OCI-LY1 (cell line): ENCODE measurements around the gene WWOX.

Source experiments
- H2AFZ ChIP-seq: fragments of 200-600 bp; sonication (generic), shearing (Covaris generic); 2 replicates; pipeline ENCODE4 v1.6.0; 2014; ENCODE audit warnings: antibody characterized with exemption, mild to moderate bottlenecking, low read length
- H3F3A ChIP-seq: fragments of 200-600 bp; sonication (generic), shearing (Covaris generic); 2 replicates; pipeline ENCODE4 v1.6.0; 2014; ENCODE audit warnings: mild to moderate bottlenecking, antibody characterized with exemption, low read length, moderate library complexity; ENCODE audit not compliant: insufficient read depth
- H3K27ac ChIP-seq: fragments of 200-600 bp; sonication (generic); 2 replicates; pipeline ENCODE4 v1.5.1; 2014; ENCODE audit warnings: low read length, mixed run types, mild to moderate bottlenecking, low read depth; ENCODE audit not compliant: poor library complexity, severe bottlenecking
- H3K27me3 ChIP-seq: fragments of 200-600 bp; sonication (generic); 2 replicates; pipeline ENCODE4 v1.6.0; 2014; ENCODE audit warnings: antibody characterized with exemption, mild to moderate bottlenecking, low read length, moderate library complexity; ENCODE audit not compliant: insufficient read depth
- H3K36me3 ChIP-seq: fragments of 200-600 bp; sonication (generic); 2 replicates; pipeline ENCODE4 v1.6.1; 2014; ENCODE audit warnings: mild to moderate bottlenecking, antibody characterized with exemption, low read length, moderate library complexity, mixed read lengths; ENCODE audit not compliant: insufficient read depth
- H3K4me1 ChIP-seq: fragments of 200-600 bp; sonication (generic); 2 replicates; pipeline ENCODE4 v1.5.1; 2014; ENCODE audit warnings: mild to moderate bottlenecking, low read length, moderate library complexity; ENCODE audit not compliant: insufficient read depth, severe bottlenecking
- H3K4me2 ChIP-seq: fragments of 200-600 bp; sonication (generic), shearing (Covaris generic); 2 replicates; pipeline ENCODE4 v1.6.1; 2014; ENCODE audit warnings: low read length
- H3K4me3 ChIP-seq: fragments of 200-600 bp; sonication (generic); 2 replicates; pipeline ENCODE4 v1.5.1; 2014; ENCODE audit warnings: low read length, low read depth, mild to moderate bottlenecking, mixed read lengths; ENCODE audit not compliant: poor library complexity, severe bottlenecking
- H3K79me2 ChIP-seq: fragments of 200-600 bp; shearing (Covaris generic); 2 replicates; pipeline ENCODE4 v1.6.1; 2016; ENCODE audit warnings: mixed run types, low read length, mixed read lengths; ENCODE audit not compliant: insufficient read depth
- H3K9ac ChIP-seq: fragments of 200-600 bp; sonication (generic), shearing (Covaris generic); 2 replicates; pipeline ENCODE4 v1.6.1; 2014; ENCODE audit warnings: mild to moderate bottlenecking, low read length, mixed read lengths
- H3K9me2 ChIP-seq: fragments of 200-600 bp; sonication (generic), shearing (Covaris generic); 2 replicates; pipeline ENCODE4 v1.6.1; 2014; ENCODE audit warnings: low read depth, mild to moderate bottlenecking, low read length, mixed read lengths
- H3K9me3 ChIP-seq: fragments of 200-600 bp; shearing (Covaris generic); 2 replicates; pipeline ENCODE4 v1.6.1; 2014; ENCODE audit warnings: low read length, mixed read lengths
- H4K20me1 ChIP-seq: fragments of 200-600 bp; sonication (generic), shearing (Covaris generic); 2 replicates; pipeline ENCODE4 v1.6.0; 2016; ENCODE audit warnings: mild to moderate bottlenecking, low read length; ENCODE audit not compliant: insufficient read depth
- EZH2 ChIP-seq: fragments of 200-600 bp; sonication (generic), shearing (Covaris generic); IDR thresholded peaks from 2 replicates; pipeline ENCODE4 v1.8.0; 2017; ENCODE audit warnings: borderline replicate concordance, mixed run types, mild to moderate bottlenecking, antibody characterized with exemption, low read length, moderate library complexity, mixed read lengths
- TF ChIP-seq, protein P1 (sequence below): fragments of 200-600 bp; sonication (generic), shearing (Covaris generic); IDR thresholded peaks from 2 replicates; pipeline ENCODE4 v1.5.1; 2017; ENCODE audit warnings: mild to moderate bottlenecking, antibody characterized with exemption, low read length, moderate library complexity, mixed read lengths

WWOX gene

GRCh38 chr16:79134300-79134699 lies 1034.8 kb downstream of the WWOX start:
- no peak overlapping the region for H3K9ac ChIP-seq
- H3K36me3 ChIP-seq: no peaks in the 10 kb centered on the region
- H2AFZ ChIP-seq: no peak overlapping the region
- H3K4me1 ChIP-seq: no peaks in the 10 kb centered on the region
- H3F3A ChIP-seq: no peaks in the 10 kb centered on the region
- no peak overlapping the region for H3K4me2 ChIP-seq
- no peak overlapping the region for H3K27ac ChIP-seq
- H3K9me2 ChIP-seq: no peaks in the 10 kb centered on the region
- no peak overlapping the region for H3K4me3 ChIP-seq
- no peaks in the 10 kb centered on the region for H3K27me3 ChIP-seq
- H3K9me3 ChIP-seq: no peaks in the 10 kb centered on the region
- H4K20me1 ChIP-seq: no peaks in the 10 kb centered on the region
- no peak for TF ChIP-seq EZH2
- TF ChIP-seq, protein P1, sequence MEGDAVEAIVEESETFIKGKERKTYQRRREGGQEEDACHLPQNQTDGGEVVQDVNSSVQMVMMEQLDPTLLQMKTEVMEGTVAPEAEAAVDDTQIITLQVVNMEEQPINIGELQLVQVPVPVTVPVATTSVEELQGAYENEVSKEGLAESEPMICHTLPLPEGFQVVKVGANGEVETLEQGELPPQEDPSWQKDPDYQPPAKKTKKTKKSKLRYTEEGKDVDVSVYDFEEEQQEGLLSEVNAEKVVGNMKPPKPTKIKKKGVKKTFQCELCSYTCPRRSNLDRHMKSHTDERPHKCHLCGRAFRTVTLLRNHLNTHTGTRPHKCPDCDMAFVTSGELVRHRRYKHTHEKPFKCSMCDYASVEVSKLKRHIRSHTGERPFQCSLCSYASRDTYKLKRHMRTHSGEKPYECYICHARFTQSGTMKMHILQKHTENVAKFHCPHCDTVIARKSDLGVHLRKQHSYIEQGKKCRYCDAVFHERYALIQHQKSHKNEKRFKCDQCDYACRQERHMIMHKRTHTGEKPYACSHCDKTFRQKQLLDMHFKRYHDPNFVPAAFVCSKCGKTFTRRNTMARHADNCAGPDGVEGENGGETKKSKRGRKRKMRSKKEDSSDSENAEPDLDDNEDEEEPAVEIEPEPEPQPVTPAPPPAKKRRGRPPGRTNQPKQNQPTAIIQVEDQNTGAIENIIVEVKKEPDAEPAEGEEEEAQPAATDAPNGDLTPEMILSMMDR: no peak
- no peaks in the 10 kb centered on the region for H3K79me2 ChIP-seq

GRCh38 chr16:79136955-79137354 lies 1037.5 kb downstream of the WWOX start:
- no peak for TF ChIP-seq EZH2
- TF ChIP-seq, protein P1: no peak
- Histone ChIP-seq H3K4me2 (no peak overlapping the region), H3K9ac (no peak overlapping the region)

DNA sequence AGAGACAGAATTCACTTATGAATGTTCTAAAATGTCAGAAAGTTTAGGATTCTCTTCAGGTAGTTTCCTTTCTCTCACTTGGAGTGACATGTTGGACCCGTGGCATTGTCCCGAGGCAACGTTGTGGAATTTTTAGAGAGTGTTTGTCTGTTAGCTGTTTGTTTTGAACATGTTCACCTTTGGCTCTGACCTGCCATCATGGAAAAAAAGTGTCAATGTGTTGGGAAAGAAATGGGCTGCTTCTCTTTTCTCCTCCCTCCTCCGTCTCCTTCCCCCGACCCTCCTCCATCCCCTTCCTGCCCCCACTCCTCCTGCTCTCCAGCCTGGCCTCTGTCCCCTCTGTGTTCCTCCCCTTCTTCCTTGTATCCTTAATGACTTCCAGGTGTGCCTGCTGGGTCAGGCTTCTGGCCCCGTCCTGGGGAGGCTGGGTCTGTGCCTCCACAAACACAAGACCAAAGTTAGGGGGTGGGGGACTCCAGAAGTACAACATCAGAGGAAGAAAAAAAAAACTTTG lies 1038.0 kb downstream of the WWOX start:
- H3K27me3 ChIP-seq: no peaks in the 10 kb centered on the region
- no peaks in the 10 kb centered on the region for H3K79me2 ChIP-seq
- TF ChIP-seq, protein P1: no peak
- no peak for TF ChIP-seq EZH2

More at GRCh38 chr16:79136955-79137354, 1037.5 kb downstream of the WWOX start:
- no peaks in the 10 kb centered on the region for H3K4me1 ChIP-seq
- no peaks in the 10 kb centered on the region for H3K9me2 ChIP-seq
- no peak overlapping the region for H3K4me3 ChIP-seq
- no peaks in the 10 kb centered on the region for H3K27me3 ChIP-seq
- no peaks in the 10 kb centered on the region for H3K79me2 ChIP-seq
- H3K27ac ChIP-seq: no peak overlapping the region
- no peaks in the 10 kb centered on the region for H3K36me3 ChIP-seq
- H2AFZ ChIP-seq: no peak overlapping the region
- H4K20me1 ChIP-seq: no peaks in the 10 kb centered on the region
- H3F3A ChIP-seq: no peaks in the 10 kb centered on the region
- no peaks in the 10 kb centered on the region for H3K9me3 ChIP-seq

More for the DNA sequence above, 1038.0 kb downstream of the WWOX start:
- no peak overlapping the region for H3K4me3 ChIP-seq
- H3K9me2 ChIP-seq: no peaks in the 10 kb centered on the region
- H2AFZ ChIP-seq: no peak overlapping the region
- H4K20me1 ChIP-seq: no peaks in the 10 kb centered on the region
- no peak overlapping the region for H3K27ac ChIP-seq
- no peak overlapping the region for H3K4me2 ChIP-seq
- H3K9me3 ChIP-seq: no peaks in the 10 kb centered on the region
- no peaks in the 10 kb centered on the region for H3K4me1 ChIP-seq
- no peaks in the 10 kb centered on the region for H3K36me3 ChIP-seq
- H3K9ac ChIP-seq: no peak overlapping the region
- H3F3A ChIP-seq: no peaks in the 10 kb centered on the region
